Lower lobe of right lung (tissue), 2 donors: ENCODE data around the gene APMAP. TPM values are rescaled to one million over a fixed set of nuclear protein-coding genes. Genes with fewer than 3 reads are reported as not detected.
"Not testable (repeated sequence)": the region's sequence is repeated elsewhere in the genome, so short reads cannot be mapped to it uniquely, and the experiment has no call there.

Source experiments
- ATAC-seq, 2 donors: fragments of 200-7000 bp; cut with Tn5 transposase; one replicate each; pipeline ENCODE4 v1.9.1; 2020 to 2022; ENCODE audit warnings: mild to moderate bottlenecking in 2 of 2, moderate library complexity in 2 of 2
- DNase-seq: peaks from one replicate; pipeline ENCODE4 v3.0.0-alpha.2; 2020
- H3K27ac ChIP-seq: fragments of 200-600 bp; one replicate; pipeline ENCODE4 v1.8.0; 2022
- H3K27me3 ChIP-seq: fragments of 200-600 bp; one replicate; pipeline ENCODE4 v1.8.0; 2022; ENCODE audit warnings: low read depth
- H3K36me3 ChIP-seq: fragments of 200-600 bp; one replicate; pipeline ENCODE4 v1.8.0; 2022; ENCODE audit warnings: mild to moderate bottlenecking
- H3K4me1 ChIP-seq: fragments of 200-600 bp; one replicate; pipeline ENCODE4 v1.8.0; 2022
- H3K4me3 ChIP-seq: fragments of 200-600 bp; one replicate; pipeline ENCODE4 v1.8.0; 2022; ENCODE audit warnings: mild to moderate bottlenecking
- H3K9me3 ChIP-seq: fragments of 200-600 bp; one replicate; pipeline ENCODE4 v1.8.0; 2022
- CTCF ChIP-seq: fragments of 200-600 bp; IDR thresholded peaks from one replicate; pipeline ENCODE4 v1.8.0; 2022; ENCODE audit warnings: antibody characterized with exemption, mild to moderate bottlenecking
- intact Hi-C: fragments of 100-400 bp; cut with DNase I; formaldehyde crosslinking; loops from one replicate; pipeline ENCODE4 v1.11.0; 2022
- total RNA-seq: library from RNA; stranded (reverse); fragmentation: NEBNext Ultra II Directional; extraction: Animal tissue kit (Norgen Biotek cat#: 25700); gene quantifications from one replicate; pipeline ENCODE4 v1.2.1, GENCODE V29; 2021
- donor health status: DM: no; HTN: yes; CAD: no; lungs with severe emphysema.

APMAP gene
- total RNA-seq, 1 donor from 2014 or later, result 82.9 TPM

GRCh38 chr20:24950836-24951525 lies 41.6 kb downstream of the APMAP start:
- Histone ChIP-seq H3K36me3 (no peaks in the 10 kb centered on the region), H3K9me3 (peaks cover 6% of the 10 kb centered on the region), H3K4me1 (peaks cover 5% of the 10 kb centered on the region), H3K27me3 (peaks cover 9% of the 10 kb centered on the region), H3K27ac (peak overlapping the region; percentile 76), H3K4me3 (peak overlapping the region; percentile 39)
- ATAC-seq, result no peak
- no peak for DNase-seq
- intact Hi-C loops, result no loop called here
- no peak for TF ChIP-seq CTCF

GRCh38 chr20:24950128-24950835 lies 42.3 kb downstream of the APMAP start:
- ATAC-seq (peak; percentile 2 to 13), DNase-seq (no peak)
- Histone ChIP-seq H3K4me1 (peaks cover 5% of the 10 kb centered on the region), H3K4me3 (peak overlapping the region; percentile 39), H3K36me3 (no peaks in the 10 kb centered on the region), H3K27ac (peak overlapping the region; percentile 76), H3K9me3 (peaks cover 6% of the 10 kb centered on the region), H3K27me3 (peaks cover 9% of the 10 kb centered on the region)
- TF ChIP-seq CTCF, result no peak
- intact Hi-C loops, result no loop called here

GRCh38 chr20:24949756-24950127 lies 42.8 kb downstream of the APMAP start:
- no peak for TF ChIP-seq CTCF
- peaks cover 6% of the 10 kb centered on the region for H3K9me3 ChIP-seq
- H3K27me3 ChIP-seq, result peaks cover 9% of the 10 kb centered on the region
- peak overlapping the region; percentile 76 for H3K27ac ChIP-seq
- H3K36me3 ChIP-seq, result no peaks in the 10 kb centered on the region
- peak overlapping the region; percentile 39 for H3K4me3 ChIP-seq
- H3K4me1 ChIP-seq, result peaks cover 5% of the 10 kb centered on the region
- peak; percentile 25 for ATAC-seq
- intact Hi-C loops, result no loop called here
- no peak for DNase-seq

GRCh38 chr20:24948939-24949679 lies 43.4 kb downstream of the APMAP start, which contains the start of gene CST7:
Gene CST7 (plus strand): TSS chr20:24949269. CDS start chr20:24949506, 237 bp downstream.
- H3K4me3 ChIP-seq, result peak within 1 kb of the TSS; percentile 39
- peak; percentile 75 to 86 for ATAC-seq
- no peak for TF ChIP-seq CTCF

GRCh38 chr20:24948396-24948938 lies 44.1 kb downstream of the APMAP start:
- DNase-seq, H3K36me3 ChIP-seq, H3K27me3 ChIP-seq, H3K4me1 ChIP-seq, ATAC-seq, intact Hi-C loops, H3K27ac ChIP-seq, H3K4me3 ChIP-seq, H3K9me3 ChIP-seq: not testable (repeated sequence)

More at GRCh38 chr20:24948939-24949679, 43.4 kb downstream of the APMAP start, which contains the start of gene CST7:
- Histone ChIP-seq H3K4me1 (peaks cover 2% of the 10 kb centered on the region), H3K36me3 (no peaks in the 10 kb centered on the region), H3K27me3 (peaks cover 9% of the 10 kb centered on the region), H3K27ac (peak within 1 kb of the TSS; percentile 76), H3K9me3 (peaks cover 6% of the 10 kb centered on the region)
- DNase-seq, result peak; percentile 62
- intact Hi-C loops, result no loop called here

- intact Hi-C loops, H3K27me3 ChIP-seq, H3K36me3 ChIP-seq, ATAC-seq, H3K27ac ChIP-seq, H3K4me3 ChIP-seq, H3K4me1 ChIP-seq, H3K9me3 ChIP-seq, DNase-seq: not testable (repeated sequence)
Measured at GRCh38 chr20:24946376-24946775, 46.2 kb downstream of the APMAP start.
